IMR-90 (cell line): ENCODE data around the gene SASH1. TPM values are rescaled to one million over a fixed set of nuclear protein-coding genes. Genes with fewer than 3 reads are reported as not detected.

Source experiments
- ATAC-seq: fragments of 200-7000 bp; cut with Tn5 transposase; 2 replicates; pipeline ENCODE4 v1.9.1; 2020; ENCODE audit warnings: low read depth, mild to moderate bottlenecking, moderate library complexity
- BruUV-seq: library from RNA; stranded (reverse); fragments of 400-500 nt; replicated peaks from 2 replicates; lab custom pipeline; 2021; lab: Mats Ljungman, UMichigan
- CTCF ChIA-PET: fragments of 300-600 bp; formaldehyde crosslinking; extraction: SDS; loops from one replicate; lab custom pipeline; 2021; ENCODE audit warnings: antibody characterized with exemption; lab: Yijun Ruan, JAX
- POLR2A ChIA-PET: fragments of 300-600 bp; sonication (Branson Sonifier 250); formaldehyde crosslinking; loops from one replicate; lab custom pipeline; 2022; ENCODE audit warnings: antibody characterized with exemption; ENCODE audit not compliant: unreplicated experiment; lab: Charles Lee
- DNase-seq: peaks from one replicate; pipeline ENCODE4 v3.0.0; 2013
- H2AFZ ChIP-seq: replicated peaks from 2 replicates; pipeline ENCODE3; 2013; ENCODE audit warnings: low read length, mild to moderate bottlenecking; ENCODE audit not compliant: poor library complexity
- H2AK5ac ChIP-seq: 2 replicates; pipeline ENCODE4 v1.6.1; 2013; ENCODE audit warnings: low read depth, low read length, inconsistent platforms
- H2AK9ac ChIP-seq: replicated peaks from 2 replicates; pipeline ENCODE3; 2013; ENCODE audit warnings: mild to moderate bottlenecking, low read depth, low read length, moderate library complexity; ENCODE audit not compliant: poor library complexity
- H2BK120ac ChIP-seq: 2 replicates; pipeline ENCODE4 v1.6.1; 2013; ENCODE audit warnings: low read depth, low read length, inconsistent platforms
- H2BK15ac ChIP-seq: 3 replicates; pipeline ENCODE4 v1.6.1; 2013; ENCODE audit warnings: low read depth, low read length, inconsistent platforms
- H2BK20ac ChIP-seq: 2 replicates; pipeline ENCODE4 v1.6.1; 2013; ENCODE audit warnings: low read depth, mild to moderate bottlenecking, inconsistent platforms, low read length, moderate library complexity
- H2BK5ac ChIP-seq: 2 replicates; pipeline ENCODE4 v1.6.1; 2013; ENCODE audit warnings: mild to moderate bottlenecking, low read depth, low read length, inconsistent platforms; ENCODE audit not compliant: poor library complexity, severe bottlenecking
- H3K14ac ChIP-seq: replicated peaks from 2 replicates; pipeline ENCODE4 v1.6.1; 2013; ENCODE audit warnings: low read depth, low read length, inconsistent platforms
- H3K18ac ChIP-seq: 2 replicates; pipeline ENCODE4 v1.6.1; 2013; ENCODE audit warnings: low read depth, low read length, control low read depth
- H3K23ac ChIP-seq: 2 replicates; pipeline ENCODE4 v1.6.1; 2013; ENCODE audit warnings: low read depth, low read length, inconsistent platforms
- H3K27ac ChIP-seq: 2 replicates; pipeline ENCODE4 v1.5.1; 2013; ENCODE audit warnings: mild to moderate bottlenecking, control low read depth, low read length; ENCODE audit not compliant: insufficient read depth
- H3K27me3 ChIP-seq: 2 replicates; pipeline ENCODE4 v1.6.1; 2013; ENCODE audit warnings: low read length; ENCODE audit not compliant: control insufficient read depth, insufficient read depth
- H3K36me3 ChIP-seq: 2 replicates; pipeline ENCODE4 v1.6.1; 2013; ENCODE audit warnings: low read length, mixed read lengths; ENCODE audit not compliant: control insufficient read depth, insufficient read depth
- H3K4ac ChIP-seq: 2 replicates; pipeline ENCODE4 v1.6.1; 2013; ENCODE audit warnings: low read depth, low read length, inconsistent platforms
- H3K4me1 ChIP-seq: 2 replicates; pipeline ENCODE4 v1.6.1; 2013; ENCODE audit warnings: low read length, mixed read lengths; ENCODE audit not compliant: control insufficient read depth, insufficient read depth
- H3K4me2 ChIP-seq: 2 replicates; pipeline ENCODE4 v1.6.1; 2013; ENCODE audit warnings: low read depth, mild to moderate bottlenecking, control low read depth, low read length, moderate library complexity
- H3K4me3 ChIP-seq: 2 replicates; pipeline ENCODE4 v1.5.1; 2013; ENCODE audit warnings: low read depth, mild to moderate bottlenecking, control low read depth, low read length, moderate library complexity; ENCODE audit not compliant: insufficient read depth
- H3K56ac ChIP-seq: 2 replicates; pipeline ENCODE4 v1.6.1; 2013; ENCODE audit warnings: low read length, inconsistent platforms; ENCODE audit not compliant: insufficient read depth; ENCODE audit errors: extremely low read depth
- H3K79me1 ChIP-seq, 2 experiments: 2 replicates each; pipeline ENCODE4 v1.6.1; 2013; ENCODE audit warnings: low read length in 2 of 2, inconsistent platforms in 1 of 2, low read depth in 1 of 2
- H3K9ac ChIP-seq: 2 replicates; pipeline ENCODE4 v1.6.1; 2013; ENCODE audit warnings: low read depth, low read length, control low read depth
- H3K9me1 ChIP-seq: 2 replicates; pipeline ENCODE4 v1.6.1; 2013; ENCODE audit warnings: low read length, inconsistent platforms; ENCODE audit not compliant: insufficient read depth
- H3K9me3 ChIP-seq: 2 replicates; pipeline ENCODE4 v1.6.1; 2013; ENCODE audit warnings: low read length; ENCODE audit not compliant: control insufficient read depth, insufficient read depth
- H4K20me1 ChIP-seq: 2 replicates; pipeline ENCODE4 v1.6.1; 2013; ENCODE audit warnings: low read length, inconsistent platforms; ENCODE audit not compliant: insufficient read depth
- H4K5ac ChIP-seq: 2 replicates; pipeline ENCODE4 v1.6.1; 2013; ENCODE audit warnings: mild to moderate bottlenecking, low read depth, low read length, control low read depth
- H4K8ac ChIP-seq, 2 experiments: 2 replicates each; pipeline ENCODE4 v1.6.1; 2013; ENCODE audit warnings: low read depth in 2 of 2, low read length in 2 of 2, control low read depth in 1 of 2, inconsistent platforms in 1 of 2
- H4K91ac ChIP-seq: 2 replicates; pipeline ENCODE4 v1.6.1; 2013; ENCODE audit warnings: low read depth, low read length, inconsistent platforms; ENCODE audit not compliant: insufficient read depth
- BHLHE40 ChIP-seq: fragments of 150-350 bp; IDR thresholded peaks from 2 replicates; pipeline ENCODE4 v1.6.1; 2016; ENCODE audit warnings: mild to moderate bottlenecking, low read depth, low read length
- CEBPB ChIP-seq: IDR thresholded peaks from 2 replicates; pipeline ENCODE4 v1.6.1; 2012; ENCODE audit warnings: low read depth, low read length, improper control_type of control experiment
- CHD1 ChIP-seq: IDR thresholded peaks from 2 replicates; pipeline ENCODE4 v1.6.1; 2012; ENCODE audit warnings: low read depth, low read length, improper control_type of control experiment
- CTCF ChIP-seq: conservative IDR thresholded peaks from 2 replicates; pipeline ENCODE4 v1.5.1; 2012; ENCODE audit warnings: mild to moderate bottlenecking, low read depth, low read length, improper control_type of control experiment
- ELK1 ChIP-seq: fragments of 150-350 bp; IDR thresholded peaks from 2 replicates; pipeline ENCODE4 v1.6.1; 2016; ENCODE audit warnings: low read depth, mild to moderate bottlenecking, low read length, moderate library complexity, borderline replicate concordance
- FOS ChIP-seq: fragments of 150-350 bp; IDR thresholded peaks from 2 replicates; pipeline ENCODE4 v1.6.1; 2016; ENCODE audit warnings: low read depth, low read length
- MAFK ChIP-seq: IDR thresholded peaks from 2 replicates; pipeline ENCODE4 v1.6.1; 2012; ENCODE audit warnings: low read depth, low read length, improper control_type of control experiment
- MAZ ChIP-seq: IDR thresholded peaks from 2 replicates; pipeline ENCODE4 v1.6.1; 2012; ENCODE audit warnings: low read depth, mild to moderate bottlenecking, low read length, improper control_type of control experiment, moderate library complexity, borderline replicate concordance
- MXI1 ChIP-seq: IDR thresholded peaks from 2 replicates; pipeline ENCODE4 v1.6.1; 2012; ENCODE audit warnings: low read depth, mild to moderate bottlenecking, low read length, moderate library complexity, borderline replicate concordance
- NFE2L2 ChIP-seq: fragments of 150-350 bp; IDR thresholded peaks from 2 replicates; pipeline ENCODE4 v1.6.1; 2016; ENCODE audit warnings: low read depth, mild to moderate bottlenecking, low read length
- POLR2A ChIP-seq: IDR thresholded peaks from 2 replicates; pipeline ENCODE4 v1.6.1; 2012; ENCODE audit warnings: mild to moderate bottlenecking, low read depth, low read length
- RAD21 ChIP-seq: IDR thresholded peaks from 2 replicates; pipeline ENCODE4 v1.6.1; 2012; ENCODE audit warnings: low read length, improper control_type of control experiment
- RCOR1 ChIP-seq: IDR thresholded peaks from 2 replicates; pipeline ENCODE4 v1.6.1; 2012; ENCODE audit warnings: mild to moderate bottlenecking, low read length, improper control_type of control experiment; ENCODE audit not compliant: insufficient replicate concordance
- RFX5 ChIP-seq: IDR thresholded peaks from 2 replicates; pipeline ENCODE4 v1.8.0; 2012; ENCODE audit warnings: low read depth, mild to moderate bottlenecking, low read length, moderate library complexity
- SMC3 ChIP-seq: fragments of 150-350 bp; IDR thresholded peaks from 2 replicates; pipeline ENCODE4 v1.6.1; 2016; ENCODE audit warnings: low read depth, mild to moderate bottlenecking, antibody characterized with exemption, low read length, moderate library complexity
- USF2 ChIP-seq: fragments of 150-350 bp; IDR thresholded peaks from 2 replicates; pipeline ENCODE4 v1.6.1; 2017; ENCODE audit warnings: mild to moderate bottlenecking, antibody characterized with exemption, low read length, low read depth
- WGBS, 2 experiments: methylation state at CpG; one replicate each; pipeline versions ENCODE4 v1.1.5 to v1.1.7; 2013; ENCODE audit warnings: missing lambda C conversion rate in 2 of 2; ENCODE audit not compliant: insufficient read length in 1 of 2; ENCODE audit errors: extremely low coverage in 2 of 2; 5-methylcytosine and 5-hydroxymethylcytosine counted together
- dilution Hi-C: fragments of 300-500 bp; cut with HindIII; formaldehyde crosslinking; loops from one replicate; pipeline ENCODE4 v1.14.3; 2018; ENCODE audit warnings: low sequenced_read_pairs; ENCODE audit not compliant: unreplicated experiment
- in situ Hi-C: fragments of 300-500 bp; cut with MboI; formaldehyde crosslinking; loops from 3 replicates; pipeline ENCODE4 v1.14.3; 2019; ENCODE audit warnings: low sequenced_read_pairs, inconsistent platforms, mixed read lengths
- intact Hi-C: fragments of 100-400 bp; cut with micrococcal nuclease; formaldehyde crosslinking; loops from 2 replicates; pipeline ENCODE4 v1.10.0; 2022
- polyA plus RNA-seq, 3 experiments: library from polyadenylated mRNA; depleted of rRNA; stranded (reverse); fragments of >200 nt; gene quantifications; 2 replicates each; pipeline ENCODE4 v1.2.3, GENCODE V29; 2012; ENCODE audit warnings: low replicate concordance in 1 of 3
- total RNA-seq: library from RNA; depleted of rRNA; stranded (reverse); fragments of >200 nt; gene quantifications from 2 replicates; pipeline ENCODE4 v1.2.3, GENCODE V29; 2012

SASH1 gene
- total and polyA plus RNA-seq, 2 of the 4 experiments (the other 2 are of a cell fraction) = 11.6 to 16.5 TPM

GRCh38 chr6:148466158-148466557, 123.5 kb downstream of the SASH1 start:
- no CpG with 5 or more reads among the region's 4 CpGs for WGBS, 2 experiments
- Histone ChIP-seq H3K56ac (no peak overlapping the region), H3K14ac (no peak overlapping the region), H3K18ac (no peak overlapping the region; the same call in 1 of the 2 replicates), H2BK20ac (peak overlapping the region; percentile 52; the same call in 1 of the 2 replicates), H3K9ac (no peak overlapping the region), H2BK120ac (peak overlapping the region; percentile 58; the same call in 1 of the 2 replicates), H2AFZ (no peak overlapping the region), H2BK5ac (no peak overlapping the region), H3K23ac (no peak overlapping the region), H3K4me2 (no peak overlapping the region), H2AK9ac (no peak overlapping the region), H4K8ac (no peak overlapping the region; a peak in 2 of 4 replicates), H3K9me1 (peaks cover 15% of the 10 kb centered on the region), H4K5ac (no peak overlapping the region), H3K79me1 (peaks cover 12 to 41% of the 10 kb centered on the region in 2 experiments), H2AK5ac (peak overlapping the region; percentile 47; the same call in 1 of the 2 replicates), H3K4ac (peak overlapping the region; percentile 30; the same call in 1 of the 2 replicates), H3K4me3 (no peak overlapping the region), H3K9me3 (no peaks in the 10 kb centered on the region), H2BK15ac (peak overlapping the region; percentile 49; the same call in 2 of the 3 replicates), H4K91ac (no peak overlapping the region), H3K36me3 (no peaks in the 10 kb centered on the region), H3K27me3 (no peaks in the 10 kb centered on the region), H4K20me1 (no peaks in the 10 kb centered on the region), H3K27ac (no peak overlapping the region), H3K4me1 (peaks cover 17% of the 10 kb centered on the region)
- ChIA-PET POLR2A (interaction anchor here (0.6 kb wide), 2 partner anchors 124 to 239 kb away, joined by 3 read pairs; no protein-coding TSS in a partner anchor), CTCF (interaction anchor here (0.5 kb wide), 1 partner anchor 95 kb away, joined by 3 read pairs; no protein-coding TSS in a partner anchor)
- TF ChIP-seq FOS = no peak
- TF ChIP-seq CTCF = no peak
- no peak for TF ChIP-seq RCOR1
- TF ChIP-seq SMC3 = no peak
- TF ChIP-seq MAFK = no peak
- no peak for TF ChIP-seq POLR2A
- TF ChIP-seq MXI1 = no peak
- TF ChIP-seq RFX5 = no peak
- TF ChIP-seq BHLHE40 = no peak
- TF ChIP-seq RAD21 = no peak
- TF ChIP-seq USF2 = no peak
- TF ChIP-seq NFE2L2 = no peak
- no peak for TF ChIP-seq ELK1
- TF ChIP-seq CEBPB = no peak
- no peak for TF ChIP-seq MAZ
- no peak for TF ChIP-seq CHD1
- intact Hi-C loops = no loop called here
- ATAC-seq (no peak), DNase-seq (no peak)
- in situ Hi-C loops = loop anchor here (10.0 kb wide), 1 partner anchor 961 kb away; the partner anchor contains the start of gene SAMD5
- dilution Hi-C loops = no loop called here
- no TSS peak for BruUV-seq
